Measurements from ENCODE around the gene LCMT2.

The LCMT2 gene

DNA sequence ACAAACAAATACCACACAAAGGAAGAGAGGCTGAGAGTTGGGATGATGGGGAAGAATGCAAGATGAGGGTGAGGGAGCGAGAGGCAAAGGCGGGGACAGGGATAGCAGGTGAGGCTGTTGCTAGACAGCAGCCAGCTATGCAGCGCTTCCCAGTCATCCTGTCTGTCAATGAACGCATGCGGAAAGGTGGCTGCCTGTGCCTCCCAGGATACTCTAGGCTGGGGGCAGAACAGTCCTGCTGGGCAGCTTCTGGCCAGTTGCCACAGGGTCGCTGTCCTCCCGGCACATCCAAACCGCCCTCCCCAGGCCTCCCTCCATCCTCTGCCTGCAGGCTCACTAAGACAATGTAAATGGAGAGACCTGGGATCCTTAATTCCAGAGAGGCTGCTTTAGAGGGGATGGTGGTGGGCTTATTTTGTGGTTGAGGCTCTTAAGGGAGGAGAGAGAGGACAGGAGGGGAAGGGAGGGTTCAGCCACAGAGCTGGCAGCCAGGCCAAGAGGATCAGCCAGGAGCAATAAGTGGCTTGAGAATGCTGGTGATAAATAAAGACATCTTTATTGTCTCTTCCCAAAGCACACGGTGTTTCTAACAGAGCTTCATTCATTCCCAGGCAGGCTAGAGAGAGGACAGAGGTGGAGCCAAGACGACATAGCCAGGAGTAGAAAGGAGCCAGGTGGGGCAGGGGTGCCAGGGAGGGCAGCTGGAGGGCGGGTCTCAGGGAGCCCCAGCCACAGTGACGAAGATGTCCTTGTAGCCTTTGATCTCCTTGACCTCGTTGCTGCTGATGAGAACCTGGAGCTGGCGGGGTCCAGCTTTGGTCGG lies 54.4 kb downstream of the LCMT2 start:
- TF ChIP-seq, protein P1, sequence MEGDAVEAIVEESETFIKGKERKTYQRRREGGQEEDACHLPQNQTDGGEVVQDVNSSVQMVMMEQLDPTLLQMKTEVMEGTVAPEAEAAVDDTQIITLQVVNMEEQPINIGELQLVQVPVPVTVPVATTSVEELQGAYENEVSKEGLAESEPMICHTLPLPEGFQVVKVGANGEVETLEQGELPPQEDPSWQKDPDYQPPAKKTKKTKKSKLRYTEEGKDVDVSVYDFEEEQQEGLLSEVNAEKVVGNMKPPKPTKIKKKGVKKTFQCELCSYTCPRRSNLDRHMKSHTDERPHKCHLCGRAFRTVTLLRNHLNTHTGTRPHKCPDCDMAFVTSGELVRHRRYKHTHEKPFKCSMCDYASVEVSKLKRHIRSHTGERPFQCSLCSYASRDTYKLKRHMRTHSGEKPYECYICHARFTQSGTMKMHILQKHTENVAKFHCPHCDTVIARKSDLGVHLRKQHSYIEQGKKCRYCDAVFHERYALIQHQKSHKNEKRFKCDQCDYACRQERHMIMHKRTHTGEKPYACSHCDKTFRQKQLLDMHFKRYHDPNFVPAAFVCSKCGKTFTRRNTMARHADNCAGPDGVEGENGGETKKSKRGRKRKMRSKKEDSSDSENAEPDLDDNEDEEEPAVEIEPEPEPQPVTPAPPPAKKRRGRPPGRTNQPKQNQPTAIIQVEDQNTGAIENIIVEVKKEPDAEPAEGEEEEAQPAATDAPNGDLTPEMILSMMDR (IDR thresholded peaks at IDR 0.05): no peak
- no peak overlapping the region for H3K9ac ChIP-seq
- H3K4me2 ChIP-seq (ENCODE audit: low read length): no peak overlapping the region

DNA sequence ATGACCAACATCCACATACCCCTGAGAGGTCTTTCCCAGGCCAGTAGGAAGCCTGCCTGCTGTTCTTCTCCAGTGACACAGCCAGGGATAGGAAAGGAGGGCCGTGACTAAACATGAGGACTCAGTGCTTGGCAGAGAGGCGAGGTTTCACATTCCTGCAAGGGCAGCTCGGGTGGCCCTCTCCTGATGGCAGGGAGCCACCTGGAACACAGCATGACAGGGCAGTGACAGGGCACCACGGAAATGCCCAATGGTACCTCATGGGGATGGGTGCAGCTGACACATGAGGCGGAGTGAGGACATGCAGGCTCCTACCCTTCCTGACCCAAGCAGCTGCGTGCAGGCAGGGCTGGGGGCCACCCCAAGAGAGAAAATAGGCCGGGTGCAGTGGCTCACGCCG lies 56.2 kb downstream of the LCMT2 start:
- Histone ChIP-seq H3K79me2 (no peaks in the 10 kb centered on the region), H2AFZ (no peak overlapping the region), H3K36me3 (ENCODE audit: control insufficient read depth, insufficient read depth, low read length) (no peaks in the 10 kb centered on the region), H3K27me3 (ENCODE audit: control insufficient read depth, insufficient read depth, low read length) (no peaks in the 10 kb centered on the region), H3K4me1 (no peaks in the 10 kb centered on the region), H3K27ac (no peak overlapping the region), H3K4me3 (ENCODE audit: low read depth, low read length) (no peak overlapping the region), H3K9me3 (ENCODE audit: control insufficient read depth, low read length) (no peaks in the 10 kb centered on the region), H3K4me2 (ENCODE audit: low read length) (no peak overlapping the region), H3K9ac (no peak overlapping the region)
- TF ChIP-seq, protein P1 (IDR thresholded peaks at IDR 0.05): no peak

More for the DNA sequence above, 54.4 kb downstream of the LCMT2 start:
- no peaks in the 10 kb centered on the region for H3K9me3 ChIP-seq (ENCODE audit: control insufficient read depth, low read length)
- no peaks in the 10 kb centered on the region for H3K27me3 ChIP-seq (ENCODE audit: control insufficient read depth, insufficient read depth, low read length)
- no peak overlapping the region for H3K4me3 ChIP-seq (ENCODE audit: low read depth, low read length)
- no peaks in the 10 kb centered on the region for H3K4me1 ChIP-seq
- no peaks in the 10 kb centered on the region for H3K79me2 ChIP-seq
- no peaks in the 10 kb centered on the region for H3K36me3 ChIP-seq (ENCODE audit: control insufficient read depth, insufficient read depth, low read length)
- no peak overlapping the region for H3K27ac ChIP-seq
- H2AFZ ChIP-seq: no peak overlapping the region

All from parathyroid adenoma (tissue), 2 donors.